GM19324 (cell line): ENCODE measurements around the gene SYNE3.
A peak's percentile ranks its signal among the peaks of the same experiment; 100 is the strongest.

Experiments used
- ATAC-seq: cut with Tn5 transposase; IDR thresholded peaks from one replicate; pipeline ENCODE4 v1.9.1; 2021; ENCODE audit warnings: mild to moderate bottlenecking, moderate library complexity; ENCODE audit not compliant: unreplicated experiment, low FRiP score

Gene SYNE3, protein sequence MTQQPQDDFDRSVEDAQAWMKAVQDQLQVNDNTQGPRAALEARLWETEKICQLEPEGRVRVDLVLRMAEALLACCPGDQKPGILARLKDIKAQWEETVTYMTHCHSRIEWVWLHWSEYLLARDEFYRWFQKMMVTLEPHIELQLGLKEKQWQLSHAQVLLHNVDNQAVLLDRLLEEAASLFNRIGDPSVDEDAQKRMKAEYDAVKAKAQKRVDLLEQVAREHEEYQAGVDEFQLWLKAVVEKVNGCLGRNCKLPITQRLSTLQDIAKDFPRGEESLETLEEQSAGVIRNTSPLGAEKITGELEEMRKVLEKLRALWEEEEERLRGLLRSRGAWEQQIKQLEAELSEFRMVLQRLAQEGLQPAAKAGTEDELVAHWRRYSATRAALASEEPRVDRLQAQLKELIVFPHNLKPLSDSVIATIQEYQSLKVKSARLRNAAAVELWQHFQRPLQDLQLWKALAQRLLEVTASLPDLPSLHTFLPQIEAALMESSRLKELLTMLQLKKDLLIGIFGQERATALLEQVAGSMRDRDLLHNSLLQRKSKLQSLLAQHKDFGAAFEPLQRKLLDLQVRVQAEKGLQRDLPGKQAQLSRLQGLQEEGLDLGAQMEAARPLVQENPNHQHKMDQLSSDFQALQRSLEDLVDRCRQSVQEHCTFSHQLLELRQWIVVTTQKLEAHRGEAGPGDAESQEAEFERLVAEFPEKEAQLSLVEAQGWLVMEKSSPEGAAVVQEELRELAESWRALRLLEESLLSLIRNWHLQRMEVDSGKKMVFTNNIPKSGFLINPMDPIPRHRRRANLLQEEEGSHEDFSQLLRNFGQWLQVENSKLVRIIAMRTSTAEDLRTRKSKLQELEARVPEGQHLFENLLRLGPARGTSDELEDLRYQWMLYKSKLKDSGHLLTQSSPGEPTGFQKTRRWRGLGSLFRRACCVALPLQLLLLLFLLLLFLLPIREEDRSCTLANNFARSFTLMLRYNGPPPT

GRCh38 chr14:95516554-95517181, at the start of gene SYNE3:
SYNE3 (minus strand) TSS chr14:95516650; CDS start chr14:95475821, 40,829 bp downstream.
- peak; percentile 56 for ATAC-seq

DNA sequence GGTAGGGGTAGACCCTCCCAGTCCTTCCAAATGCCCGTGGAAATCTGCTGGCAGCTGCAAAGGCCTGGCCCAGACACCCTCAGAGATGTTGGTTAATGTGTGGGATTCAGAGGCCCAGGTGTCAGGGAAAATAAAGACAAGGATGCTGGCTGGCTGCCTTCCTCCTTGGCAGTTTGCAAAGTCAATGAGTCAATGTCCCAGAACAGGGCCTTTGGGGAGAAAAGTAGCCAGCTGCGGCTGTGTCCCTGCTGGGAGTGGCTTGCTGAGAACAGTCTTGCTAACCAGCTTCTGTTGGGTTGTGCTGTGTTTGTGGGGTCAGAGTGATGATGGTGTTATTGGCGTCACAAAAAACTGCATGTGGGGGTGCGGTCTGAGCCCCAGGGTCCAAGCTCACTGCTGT, 47.6 kb upstream of the SYNE3 start:
- no peak for ATAC-seq

- ATAC-seq, result no peak
These were observed 46.6 kb upstream of the SYNE3 start for GRCh38 chr14:95562892-95563685.

- ATAC-seq, result peak; percentile 82
These were observed 44.6 kb upstream of the SYNE3 start for GRCh38 chr14:95561001-95561412.

DNA sequence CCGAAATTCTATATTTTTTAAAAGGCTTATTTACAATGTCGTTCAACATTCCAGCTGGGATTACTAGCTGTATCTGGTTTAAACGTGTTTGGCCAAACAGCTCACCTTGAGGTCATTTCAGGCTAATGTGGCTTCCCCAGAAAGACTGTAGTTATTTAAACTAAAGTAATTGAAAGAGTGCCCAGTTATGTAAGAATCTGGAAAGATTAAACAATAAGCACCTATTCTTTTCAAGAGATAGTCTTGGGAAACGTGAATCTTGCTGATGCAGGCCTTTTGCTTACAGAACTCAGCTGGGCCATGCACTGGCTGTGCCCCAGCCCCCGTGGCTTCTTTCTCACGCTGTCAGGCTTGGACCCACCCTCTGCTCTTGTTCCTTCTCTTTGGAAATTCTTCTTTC, 42.8 kb upstream of the SYNE3 start:
- ATAC-seq, result no peak

DNA sequence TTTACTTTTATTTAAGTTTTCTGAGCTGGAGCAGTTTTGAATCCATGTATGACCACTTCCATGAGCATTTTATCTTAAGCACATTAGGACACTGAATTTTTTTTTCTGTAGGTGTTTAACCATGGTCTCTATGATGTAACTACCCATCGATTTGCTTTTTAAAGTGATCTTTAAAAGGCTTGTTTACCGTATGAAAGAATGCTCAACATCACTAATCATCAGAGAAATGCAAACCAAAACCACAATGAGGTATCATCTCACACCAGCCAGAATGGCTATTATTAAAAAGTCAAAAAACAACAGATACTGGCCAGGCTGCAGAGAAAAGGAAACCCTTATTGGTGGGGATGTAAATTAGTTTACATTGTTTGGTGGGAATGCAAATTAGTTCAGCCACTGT, 41.4 kb upstream of the SYNE3 start:
- peak; percentile 45 for ATAC-seq

- ATAC-seq, result no peak
These were observed 40.8 kb upstream of the SYNE3 start for GRCh38 chr14:95557291-95557690.

GRCh38 chr14:95555053-95555452, 38.6 kb upstream of the SYNE3 start:
- ATAC-seq, result no peak

- no peak for ATAC-seq
These were observed 36.7 kb upstream of the SYNE3 start for GRCh38 chr14:95553141-95553540.

GRCh38 chr14:95551435-95551834, 35.0 kb upstream of the SYNE3 start:
- no peak for ATAC-seq

GRCh38 chr14:95549656-95550585, 33.5 kb upstream of the SYNE3 start:
- no peak for ATAC-seq

DNA sequence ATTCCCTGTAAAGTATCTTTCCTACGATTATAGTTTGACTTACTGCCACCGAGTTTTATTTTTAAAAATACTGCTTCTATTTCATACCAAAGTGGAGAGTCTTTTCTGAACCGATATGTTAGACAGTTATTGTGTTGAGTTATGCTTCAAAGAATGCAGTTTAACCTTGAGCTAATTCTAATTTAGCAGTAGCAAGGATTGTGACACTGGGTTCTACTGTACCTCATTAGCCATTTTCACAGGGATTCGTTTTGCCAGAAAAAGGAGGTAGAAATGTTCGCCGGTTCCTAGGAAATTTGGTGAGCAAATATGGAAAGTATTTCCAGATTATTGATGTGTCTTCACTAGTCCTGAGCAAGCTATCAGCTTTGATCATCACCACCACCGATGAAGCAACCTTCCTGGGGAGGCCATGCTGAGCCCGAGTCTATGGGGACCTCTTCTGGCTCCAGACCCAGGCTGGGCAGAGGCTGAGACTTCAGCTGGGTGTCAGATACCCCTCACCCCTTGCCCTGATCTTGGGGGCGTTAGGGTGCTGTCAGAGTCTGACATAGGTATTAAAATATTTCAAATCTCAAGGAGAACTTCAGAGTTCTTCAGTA, 32.0 kb upstream of the SYNE3 start:
- no peak for ATAC-seq

- ATAC-seq, result no peak
These were observed 31.3 kb upstream of the SYNE3 start for GRCh38 chr14:95547626-95548327.

GRCh38 chr14:95547272-95547625, 30.8 kb upstream of the SYNE3 start:
- no peak for ATAC-seq

DNA sequence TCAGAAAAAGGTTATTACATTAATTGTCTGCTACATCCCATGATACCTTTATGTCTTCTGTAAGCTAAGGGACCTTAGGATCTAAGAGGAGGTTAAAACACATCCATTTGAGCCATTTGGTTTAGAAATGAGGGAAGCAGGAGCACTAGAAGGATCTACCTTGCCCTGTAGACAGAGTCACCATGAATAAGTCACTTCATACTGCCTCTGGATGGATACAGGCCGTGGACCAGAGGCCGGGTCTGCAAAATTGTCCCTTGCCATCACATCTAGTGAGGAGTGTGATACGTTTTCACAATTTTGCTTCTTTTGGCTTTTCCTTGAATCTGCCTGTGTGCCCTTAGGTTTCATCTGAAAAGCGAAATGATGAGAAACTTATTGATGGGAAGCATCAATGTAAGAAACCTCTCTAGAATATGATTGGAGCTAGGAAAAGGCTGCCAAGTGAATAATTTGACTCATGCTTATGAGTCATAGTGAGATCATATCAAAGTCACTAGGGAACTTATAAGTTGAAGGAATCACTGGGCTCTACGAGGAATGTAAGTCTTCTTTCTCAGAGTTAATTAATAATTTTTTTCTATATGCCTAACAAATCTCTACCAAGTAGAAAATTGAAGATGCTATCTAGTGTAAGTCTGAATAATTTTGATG, 29.2 kb upstream of the SYNE3 start:
- no peak for ATAC-seq

- no peak for ATAC-seq
These were observed 28.1 kb upstream of the SYNE3 start for GRCh38 chr14:95544588-95544987.

- ATAC-seq, result no peak
These were observed 26.6 kb upstream of the SYNE3 start for GRCh38 chr14:95543021-95543420.
